ENCODE results near the gene NTM.

- TF ChIP-seq CTCF (IDR thresholded peaks at IDR 0.05; ENCODE audit: low read depth, low read length) (no peak), EZH2phosphoT487 (IDR thresholded peaks at IDR 0.05; ENCODE audit: low read depth) (no peak)
Observed at GRCh38 chr11:131864228-131864627, 493.8 kb downstream of the NTM start.

Data from OCI-LY3 (cell line).